ENCODE data around the gene PITPNC1. TPM values are rescaled to one million over a fixed set of nuclear protein-coding genes. Genes with fewer than 3 reads are reported as not detected.

The PITPNC1 gene
- total RNA-seq, 4 donors from 2014 or later, result 14.1 to 35.5 (median 31.8) TPM

DNA sequence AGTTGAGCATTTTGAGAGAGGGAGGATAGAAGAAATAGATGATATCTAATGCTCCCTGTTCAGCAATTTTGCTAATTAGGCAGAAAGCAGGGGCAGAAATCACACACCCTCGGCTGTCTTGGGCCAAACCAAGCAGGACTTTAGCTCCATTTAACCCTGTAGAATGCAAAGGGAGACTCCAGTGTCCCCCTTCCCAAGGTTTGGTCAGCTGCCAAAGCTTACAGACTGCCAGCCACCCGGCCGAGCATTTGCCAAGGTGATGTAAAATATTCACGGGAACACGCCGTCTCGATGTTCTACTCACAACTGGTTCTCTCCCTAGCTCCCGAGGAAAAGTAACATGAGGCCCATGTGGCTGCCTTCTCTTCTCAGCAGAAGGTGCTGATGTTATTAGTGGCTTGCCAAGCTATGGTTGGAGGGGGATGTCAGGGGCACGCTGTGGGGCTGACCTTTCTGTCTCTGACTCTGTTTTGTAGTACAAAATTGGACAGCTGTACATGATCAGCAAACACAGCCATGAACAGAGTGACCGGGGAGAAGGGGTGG lies 155.3 kb downstream of the PITPNC1 start:
- intact Hi-C loops (cut with DNase I), result no loop called here
- H3K9me3 ChIP-seq, result no peaks in the 10 kb centered on the region
- no peaks in the 10 kb centered on the region for H3K27me3 ChIP-seq
- H3K36me3 ChIP-seq, result peaks cover 0 to 23% (median 10%) of the 10 kb centered on the region in 4 donors
- WGBS, result 87% methylated on average over 10 of the region's 10 CpGs
- no peak for DNase-seq (ENCODE audit: extremely low spot score)
- H3K4me3 ChIP-seq, result no peak overlapping the region
- H3K27ac ChIP-seq (replicated peaks in 1 of 4), result peak overlapping the region in 2 of 4 donors; percentile 6 to 11
- TF ChIP-seq, protein P1, sequence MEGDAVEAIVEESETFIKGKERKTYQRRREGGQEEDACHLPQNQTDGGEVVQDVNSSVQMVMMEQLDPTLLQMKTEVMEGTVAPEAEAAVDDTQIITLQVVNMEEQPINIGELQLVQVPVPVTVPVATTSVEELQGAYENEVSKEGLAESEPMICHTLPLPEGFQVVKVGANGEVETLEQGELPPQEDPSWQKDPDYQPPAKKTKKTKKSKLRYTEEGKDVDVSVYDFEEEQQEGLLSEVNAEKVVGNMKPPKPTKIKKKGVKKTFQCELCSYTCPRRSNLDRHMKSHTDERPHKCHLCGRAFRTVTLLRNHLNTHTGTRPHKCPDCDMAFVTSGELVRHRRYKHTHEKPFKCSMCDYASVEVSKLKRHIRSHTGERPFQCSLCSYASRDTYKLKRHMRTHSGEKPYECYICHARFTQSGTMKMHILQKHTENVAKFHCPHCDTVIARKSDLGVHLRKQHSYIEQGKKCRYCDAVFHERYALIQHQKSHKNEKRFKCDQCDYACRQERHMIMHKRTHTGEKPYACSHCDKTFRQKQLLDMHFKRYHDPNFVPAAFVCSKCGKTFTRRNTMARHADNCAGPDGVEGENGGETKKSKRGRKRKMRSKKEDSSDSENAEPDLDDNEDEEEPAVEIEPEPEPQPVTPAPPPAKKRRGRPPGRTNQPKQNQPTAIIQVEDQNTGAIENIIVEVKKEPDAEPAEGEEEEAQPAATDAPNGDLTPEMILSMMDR (IDR thresholded peaks at IDR 0.05), result no peak
- TF ChIP-seq POLR2AphosphoS5 (IDR thresholded peaks at IDR 0.05), result no peak
- TF ChIP-seq EP300 (IDR thresholded peaks at IDR 0.05), result no peak
- TF ChIP-seq POLR2A (IDR thresholded peaks at IDR 0.05; ENCODE audit: low read depth), result no peak
- H3K4me1 ChIP-seq, result peaks cover 25 to 44% (median 40%) of the 10 kb centered on the region in 4 donors

DNA sequence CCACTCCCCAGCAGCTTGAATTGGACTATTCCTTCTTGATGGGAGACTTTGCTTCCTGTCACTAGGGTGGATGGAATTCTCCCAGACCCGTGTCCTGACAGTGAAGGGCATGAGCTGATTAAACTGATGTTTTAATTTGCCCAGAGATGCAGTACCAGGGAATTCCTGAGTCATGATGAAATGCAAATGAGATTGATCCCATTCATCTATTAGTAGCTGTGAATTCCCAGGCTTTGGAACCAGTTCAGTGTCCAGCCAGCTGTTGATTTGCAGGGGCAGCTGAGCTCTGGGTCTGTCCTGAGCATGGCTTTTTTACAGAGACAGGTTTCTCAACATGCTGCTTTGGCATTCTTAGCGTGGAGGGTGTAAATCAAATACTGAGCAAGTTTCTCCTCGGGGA lies 157.9 kb downstream of the PITPNC1 start:
- Histone ChIP-seq H3K4me1 (peaks cover 11 to 23% (median 22%) of the 10 kb centered on the region in 4 donors), H3K4me3 (no peak overlapping the region), H3K36me3 (peaks cover 0 to 23% (median 10%) of the 10 kb centered on the region in 4 donors), H3K27me3 (no peaks in the 10 kb centered on the region), H3K9me3 (no peaks in the 10 kb centered on the region), H3K27ac (replicated peaks in 1 of 4) (no peak overlapping the region)
- DNase-seq (ENCODE audit: extremely low spot score), result no peak
- WGBS, result 72% methylated on average over 3 of the region's 3 CpGs
- intact Hi-C loops (cut with DNase I), result no loop called here
- TF ChIP-seq POLR2A (IDR thresholded peaks at IDR 0.05; ENCODE audit: low read depth) (no peak), EP300 (IDR thresholded peaks at IDR 0.05) (no peak), POLR2AphosphoS5 (IDR thresholded peaks at IDR 0.05) (no peak)
- TF ChIP-seq, protein P1 (IDR thresholded peaks at IDR 0.05), result no peak

DNA sequence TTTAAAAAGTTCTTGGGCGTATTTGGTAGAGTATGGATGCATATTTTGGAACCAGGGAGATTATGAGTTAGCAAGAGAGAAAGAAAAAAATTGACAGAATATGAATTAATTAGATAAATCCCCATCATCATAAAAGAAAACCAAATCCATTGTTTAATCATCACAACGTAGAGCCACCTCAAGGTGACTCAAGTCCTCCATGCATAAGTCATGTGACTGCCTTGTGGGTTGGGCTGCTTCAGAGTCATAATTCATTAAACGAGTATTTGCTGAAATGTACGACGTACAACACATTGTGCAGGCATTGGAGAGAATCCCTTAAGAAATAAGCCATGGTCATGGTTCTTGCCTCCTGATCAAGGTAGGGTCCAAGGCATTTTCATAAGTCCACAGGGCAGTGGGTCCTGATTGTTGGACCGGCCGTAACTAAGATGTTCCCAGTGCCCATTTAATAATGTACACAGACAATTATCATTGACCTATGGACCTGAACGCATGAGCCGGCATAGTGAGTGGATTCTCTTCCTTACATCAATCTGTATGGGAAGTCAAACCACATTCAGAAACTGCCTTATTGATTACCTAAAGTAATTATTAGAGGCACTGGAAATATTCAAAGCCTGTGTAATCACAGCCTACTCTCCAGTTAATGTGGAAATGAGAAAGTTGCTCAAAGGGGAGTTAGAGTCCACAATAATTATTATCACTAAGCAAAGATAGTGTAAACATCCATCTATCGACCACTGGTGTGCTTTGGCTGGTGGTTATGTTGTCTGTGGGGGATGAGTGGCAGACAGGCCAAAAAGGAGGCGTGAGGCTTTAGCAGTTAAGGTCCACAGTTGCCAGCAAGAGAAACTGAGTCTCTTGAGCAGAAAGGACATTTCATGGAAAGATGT lies 165.4 kb downstream of the PITPNC1 start:
- no peaks in the 10 kb centered on the region for H3K9me3 ChIP-seq
- no peak overlapping the region for H3K4me3 ChIP-seq
- 87% methylated on average over 11 of the region's 11 CpGs for WGBS
- no peak for DNase-seq (ENCODE audit: extremely low spot score)
- TF ChIP-seq EP300 (IDR thresholded peaks at IDR 0.05) (no peak), POLR2A (IDR thresholded peaks at IDR 0.05; ENCODE audit: low read depth) (no peak), POLR2AphosphoS5 (IDR thresholded peaks at IDR 0.05) (no peak)
- TF ChIP-seq, protein P1 (IDR thresholded peaks at IDR 0.05), result no peak
- H3K4me1 ChIP-seq, result peaks cover 12 to 20% (median 16%) of the 10 kb centered on the region in 4 donors
- H3K27me3 ChIP-seq, result no peaks in the 10 kb centered on the region
- intact Hi-C loops (cut with DNase I), result no loop called here
- H3K36me3 ChIP-seq, result no peaks in the 10 kb centered on the region
- H3K27ac ChIP-seq (replicated peaks in 1 of 4), result no peak overlapping the region

DNA sequence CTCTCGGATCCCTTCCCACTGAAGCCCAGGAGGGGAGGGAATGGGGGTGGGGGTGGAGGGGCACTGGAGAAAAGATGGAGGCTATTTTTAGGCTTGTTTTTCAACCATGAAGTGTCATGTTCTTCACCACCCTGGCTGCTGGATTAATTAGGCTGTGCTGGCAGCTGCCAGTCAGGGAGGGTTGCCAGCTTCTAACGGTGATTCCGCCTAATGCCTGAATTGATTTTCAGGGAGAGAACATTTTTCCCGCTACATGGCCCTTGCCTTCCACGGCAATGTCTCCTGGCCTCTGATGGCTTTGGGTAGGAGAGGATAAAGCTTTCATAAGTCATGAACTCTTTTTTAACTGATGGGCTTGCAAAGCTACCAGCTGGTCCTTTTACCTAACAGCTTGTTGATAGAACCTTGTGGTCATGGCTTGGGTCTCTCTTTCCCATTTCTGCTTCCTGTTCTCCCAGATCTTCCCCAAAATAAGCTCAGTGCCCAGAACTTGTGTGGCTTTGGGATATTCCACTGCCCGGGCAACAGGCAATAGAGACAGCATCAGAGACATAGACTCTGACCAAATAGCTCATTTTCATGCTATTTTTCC lies 167.4 kb downstream of the PITPNC1 start:
- WGBS, result 91% methylated on average over 6 of the region's 6 CpGs
- H3K9me3 ChIP-seq, result no peaks in the 10 kb centered on the region
- H3K27ac ChIP-seq (replicated peaks in 1 of 4), result no peak overlapping the region
- peaks cover 15 to 24% (median 19%) of the 10 kb centered on the region in 4 donors for H3K4me1 ChIP-seq
- no peak for DNase-seq (ENCODE audit: extremely low spot score)
- intact Hi-C loops (cut with DNase I), result no loop called here
- no peaks in the 10 kb centered on the region for H3K27me3 ChIP-seq
- TF ChIP-seq POLR2A (IDR thresholded peaks at IDR 0.05; ENCODE audit: low read depth) (no peak), POLR2AphosphoS5 (IDR thresholded peaks at IDR 0.05) (no peak), EP300 (IDR thresholded peaks at IDR 0.05) (no peak)
- TF ChIP-seq, protein P1 (IDR thresholded peaks at IDR 0.05), result no peak
- no peak overlapping the region for H3K4me3 ChIP-seq
- H3K36me3 ChIP-seq, result no peaks in the 10 kb centered on the region

Measured in esophagus muscularis mucosa (tissue), 4 donors.